HG03565 (cell line): ENCODE measurements around the gene SUMO3.
"Not testable (repeated sequence)": the region's sequence is repeated elsewhere in the genome, so short reads cannot be mapped to it uniquely, and the experiment has no call there.

ENCODE experiments used
- ATAC-seq: cut with Tn5 transposase; IDR thresholded peaks from one replicate; pipeline ENCODE4 v1.9.1; 2021; ENCODE audit warnings: mild to moderate bottlenecking, moderate library complexity; ENCODE audit not compliant: unreplicated experiment

SUMO3 gene

DNA sequence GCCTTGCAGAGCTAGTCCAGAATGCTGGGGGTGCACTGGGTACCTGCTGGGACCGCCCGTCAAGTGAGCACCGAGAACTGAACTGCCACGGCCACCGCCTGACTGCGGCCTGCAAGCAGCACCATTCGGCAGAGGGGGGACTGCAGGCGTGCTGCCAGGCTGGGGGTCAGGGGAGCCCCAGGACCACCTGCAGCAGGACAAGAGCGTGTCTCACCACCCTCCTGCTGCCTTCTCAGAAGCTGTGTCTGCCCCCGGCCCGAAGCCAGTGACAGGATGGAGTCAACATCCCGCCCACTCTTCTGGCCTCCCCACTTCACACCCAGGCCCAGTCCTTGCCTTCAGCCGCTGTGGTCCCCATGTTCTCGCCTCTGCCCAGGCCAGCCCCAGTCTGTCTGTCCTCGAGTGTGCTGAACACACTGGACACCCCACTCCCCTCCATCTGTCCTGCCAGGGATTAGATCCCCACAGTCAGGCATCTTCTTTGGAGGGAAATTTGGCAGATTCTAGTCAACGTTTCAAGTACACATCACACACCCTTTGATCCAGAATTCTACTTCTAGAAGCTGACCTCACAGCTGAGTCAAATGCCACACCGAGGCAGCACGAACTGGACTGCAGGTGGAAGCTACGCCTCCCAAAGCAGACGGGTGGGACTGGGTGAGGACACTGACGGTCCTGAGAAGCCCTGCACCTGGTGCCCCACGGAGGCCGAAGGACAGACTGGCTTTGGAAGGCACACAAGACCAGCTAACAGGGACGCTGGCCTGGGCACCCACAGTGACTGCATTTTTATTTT is 29.6 kb upstream of the SUMO3 start:
- no peak for ATAC-seq

DNA sequence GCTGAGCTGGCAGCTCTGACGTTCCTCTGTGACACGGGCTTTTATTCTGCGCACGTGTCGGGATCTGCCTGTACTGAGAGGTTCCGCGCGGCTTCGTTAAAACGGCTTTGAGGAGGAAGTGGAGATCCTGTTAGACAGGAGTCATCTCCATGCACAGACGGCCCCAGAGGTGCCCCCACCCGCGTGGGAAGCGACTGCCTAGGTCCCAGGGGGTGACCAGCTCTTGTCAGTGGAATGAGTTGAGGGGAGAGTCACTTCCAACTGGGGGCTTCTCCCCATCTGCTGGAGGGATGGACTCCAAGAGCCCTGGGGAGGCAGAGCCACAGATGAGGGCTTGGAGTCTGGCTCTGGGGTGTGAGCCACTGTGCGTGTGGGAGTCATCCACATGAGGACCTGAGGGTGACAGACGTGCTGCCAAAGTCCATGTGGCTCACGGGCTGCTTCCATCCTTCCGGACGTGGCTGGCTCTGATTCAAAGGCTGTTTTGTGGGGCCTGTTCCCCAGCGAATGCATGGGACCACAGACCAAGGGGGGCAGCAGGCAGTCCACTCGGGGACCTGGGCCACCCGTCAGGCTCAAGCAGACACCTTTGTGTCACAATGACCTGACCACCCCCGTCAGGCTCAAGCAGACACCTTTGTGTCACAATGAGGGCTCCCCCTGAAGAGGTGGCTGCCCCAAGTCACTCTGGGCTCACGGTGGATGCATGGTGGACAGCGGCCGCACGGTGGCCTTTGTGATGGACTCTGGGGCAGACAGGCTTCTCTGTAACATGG is 28.8 kb upstream of the SUMO3 start:
- ATAC-seq: no peak

DNA sequence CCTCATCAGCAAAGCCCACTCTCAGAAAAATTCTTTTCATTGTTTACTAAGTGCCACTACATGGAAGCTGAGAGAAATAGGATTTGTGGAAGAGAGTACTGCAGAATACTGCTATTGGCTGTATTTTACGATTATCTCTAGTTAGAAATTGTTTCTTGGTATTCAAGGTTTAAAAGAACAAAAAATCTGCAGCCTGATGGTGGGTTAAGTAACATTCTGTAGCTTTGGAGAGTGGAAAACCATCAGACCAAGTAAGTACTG is 28.3 kb upstream of the SUMO3 start:
- no peak for ATAC-seq

DNA sequence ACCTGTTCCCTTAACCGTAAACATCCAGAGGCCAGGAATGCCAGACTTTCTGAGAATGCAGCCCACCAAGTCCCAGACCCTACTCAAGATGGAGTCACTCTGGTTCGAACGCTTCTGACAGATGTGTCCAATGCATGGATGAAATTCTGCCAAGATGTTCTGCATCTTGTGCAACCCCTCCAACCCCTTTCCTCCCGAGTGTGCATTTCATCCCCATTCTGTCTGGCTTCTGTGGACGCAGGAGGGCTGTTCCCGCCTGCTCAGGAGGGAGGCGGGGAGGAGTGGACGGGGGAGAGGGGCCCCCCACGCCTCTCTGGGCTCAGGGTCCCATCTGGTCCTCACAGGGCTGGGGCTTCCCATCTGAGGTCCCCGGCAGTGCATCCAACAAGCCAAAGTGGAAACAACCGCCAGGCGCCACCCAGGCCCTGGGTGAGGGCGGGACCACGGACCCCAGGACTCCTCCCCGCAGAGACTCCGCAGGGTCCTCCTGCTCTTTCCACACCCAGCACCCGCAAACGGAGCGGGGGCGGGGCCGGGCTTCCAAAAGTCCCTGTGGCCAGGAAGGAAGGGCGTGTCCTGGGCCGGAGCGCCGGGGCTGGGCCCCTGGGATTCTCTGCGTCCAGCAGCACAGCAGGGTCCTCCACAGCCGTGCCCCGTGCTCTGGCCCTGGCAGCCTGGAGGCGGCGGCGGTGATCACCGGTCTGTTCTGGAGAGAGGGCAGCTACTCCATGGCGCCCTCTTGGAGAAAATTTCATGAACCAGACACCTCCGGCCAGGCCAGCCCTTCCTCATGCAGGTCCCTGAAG is 27.8 kb upstream of the SUMO3 start:
- ATAC-seq: no peak

DNA sequence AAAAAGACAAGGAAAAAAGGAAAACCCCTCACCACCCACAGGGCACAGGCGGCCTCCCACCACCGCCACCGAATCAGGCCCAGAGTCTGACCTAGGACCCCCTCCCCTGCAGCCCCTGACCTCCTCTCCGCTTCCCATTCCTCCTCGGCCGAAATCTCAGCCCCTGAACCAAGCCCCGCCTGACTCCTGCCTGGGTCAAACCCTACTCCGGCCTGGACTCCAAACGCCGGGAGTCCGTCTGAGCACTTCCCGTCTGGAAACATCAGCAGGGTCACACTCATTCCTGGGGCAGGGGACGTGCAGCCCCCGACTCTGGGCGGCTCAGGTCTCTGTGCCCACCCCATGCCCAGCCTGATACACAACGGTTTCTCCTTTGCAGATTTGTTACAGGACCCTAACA is 26.4 kb upstream of the SUMO3 start:
- no peak for ATAC-seq

DNA sequence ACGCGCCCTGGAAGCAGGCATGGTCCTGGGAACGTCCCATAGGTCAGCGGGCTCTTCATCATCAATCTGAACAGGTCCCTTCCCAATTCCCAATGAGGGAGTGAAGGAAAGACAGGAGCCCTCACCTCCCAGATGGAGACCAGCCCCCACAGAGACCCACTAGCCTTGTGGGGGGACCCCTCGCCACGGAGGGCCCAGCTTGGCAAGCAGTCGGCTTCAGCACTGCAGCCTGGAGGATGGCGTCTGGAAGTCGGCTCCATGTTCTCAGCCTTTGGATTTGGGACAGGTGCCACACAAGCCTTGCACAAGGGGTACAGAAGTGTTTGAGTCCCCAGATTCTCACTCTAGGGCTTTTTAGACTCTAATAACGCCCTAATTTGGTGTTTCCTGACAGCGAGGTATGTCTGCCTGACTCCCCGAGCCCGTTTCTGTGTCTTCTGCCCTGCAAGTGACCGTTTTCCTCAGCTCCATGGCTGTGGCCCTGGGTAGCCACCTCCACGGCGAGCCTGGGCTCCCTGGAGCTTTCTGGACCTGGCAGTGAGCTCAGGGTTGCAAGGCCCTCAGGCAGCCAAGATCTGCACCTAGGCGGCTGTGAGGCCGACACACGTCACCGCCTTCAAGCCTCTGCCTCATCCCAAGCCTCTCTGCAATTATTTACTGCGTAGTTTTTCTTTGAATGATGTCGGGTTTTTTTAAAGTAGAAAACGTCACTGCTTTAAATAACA is 25.0 kb upstream of the SUMO3 start:
- no peak for ATAC-seq

DNA sequence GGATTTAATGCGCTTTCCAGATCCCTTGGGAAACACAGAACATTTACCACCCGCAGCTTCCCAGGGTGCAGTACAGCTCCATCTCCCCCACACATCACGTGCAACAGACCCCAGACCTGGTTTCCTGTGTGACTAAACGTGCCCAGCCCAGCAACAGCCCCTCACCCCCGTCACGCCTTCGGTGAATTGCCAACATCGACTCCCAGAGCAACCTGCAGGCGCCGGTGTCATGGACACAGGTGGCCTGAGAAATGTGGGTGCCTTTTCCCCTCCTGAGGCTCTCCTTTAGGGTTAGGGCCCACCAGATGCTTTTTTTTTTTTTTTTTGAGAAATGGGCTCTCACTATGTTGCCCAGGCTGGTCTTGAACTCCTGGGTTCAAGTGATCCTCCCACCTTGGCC is 24.2 kb upstream of the SUMO3 start:
- ATAC-seq: no peak

DNA sequence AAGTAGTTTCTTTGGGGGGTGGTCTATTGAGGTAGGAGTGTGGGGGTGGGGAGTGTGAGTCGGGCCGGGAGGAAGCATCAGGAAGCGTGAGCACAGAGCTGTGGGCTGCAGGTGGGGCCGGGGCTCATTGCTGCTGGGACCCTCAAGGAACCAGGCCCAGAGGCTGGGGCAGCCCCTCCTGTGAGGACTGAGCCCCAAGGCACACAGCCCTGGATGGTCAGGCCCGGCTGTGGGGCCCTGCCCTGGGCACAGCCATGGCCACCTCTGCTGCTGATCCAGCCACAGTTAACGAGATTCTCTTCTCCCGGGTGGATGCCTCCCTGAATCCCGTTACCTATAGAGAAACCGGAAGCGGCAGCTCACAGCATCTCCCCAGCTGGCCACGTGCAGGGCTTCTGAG is 22.9 kb upstream of the SUMO3 start:
- no peak for ATAC-seq

DNA sequence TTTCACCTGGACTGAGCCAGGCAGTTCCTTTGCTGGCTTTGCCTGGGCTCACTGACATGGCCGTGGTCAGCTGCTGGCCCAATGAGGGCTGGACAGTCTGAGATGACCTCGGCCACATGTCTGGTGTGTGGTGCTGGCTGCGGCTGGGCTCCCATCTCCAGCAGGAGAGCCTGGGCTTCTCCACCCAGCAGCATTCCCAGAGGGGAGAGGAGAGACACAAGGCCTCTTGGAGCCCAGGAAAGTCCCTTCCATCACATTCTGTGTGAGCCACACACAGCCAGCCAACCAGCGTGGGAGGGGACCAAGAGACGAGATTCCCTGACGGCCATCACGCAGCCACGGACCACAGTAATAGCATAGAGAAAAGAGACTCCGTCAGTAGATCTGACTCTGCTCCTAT is 21.1 kb upstream of the SUMO3 start:
- no peak for ATAC-seq

DNA sequence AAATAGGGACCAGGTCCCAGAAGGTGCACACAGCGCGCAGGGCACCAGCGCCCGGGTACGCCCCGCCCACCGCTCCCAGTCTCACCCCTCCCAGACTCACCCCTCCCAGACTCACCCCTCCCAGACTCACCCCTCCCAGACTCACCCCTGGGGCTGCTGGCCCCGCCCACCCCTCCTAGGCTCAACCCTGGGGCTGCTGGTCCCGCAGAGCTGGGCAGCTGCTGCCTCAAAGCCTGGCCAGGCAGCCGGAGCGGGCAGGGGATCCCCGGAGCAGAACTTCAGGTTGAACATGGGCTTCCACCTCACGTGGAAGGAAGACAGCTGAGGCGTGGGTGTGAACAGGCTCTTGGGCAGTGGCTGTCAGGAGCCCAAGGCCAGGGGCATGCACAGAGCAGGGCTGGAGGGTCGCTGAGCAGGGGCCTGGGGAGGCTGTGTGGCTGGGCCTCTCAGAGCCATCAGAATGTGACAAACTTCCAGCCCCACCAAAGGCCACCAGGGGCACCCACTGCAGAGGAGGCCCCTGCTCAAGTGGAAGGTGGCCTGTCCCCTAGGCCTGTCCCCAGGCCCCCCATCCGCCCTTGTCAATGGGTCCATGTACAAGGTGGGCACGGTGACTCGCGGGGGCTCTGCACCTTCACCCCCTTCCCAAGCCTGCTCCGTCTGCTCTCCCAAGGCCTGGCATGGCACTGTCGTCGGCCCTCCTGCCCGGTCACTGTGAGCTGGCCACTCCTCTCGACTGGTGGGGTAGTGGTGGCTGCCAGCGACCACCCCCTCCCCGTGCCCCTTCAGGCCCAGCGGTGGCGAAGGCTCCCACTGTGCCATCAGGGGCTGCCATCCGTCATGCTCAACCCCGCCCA is 20.4 kb upstream of the SUMO3 start:
- no peak for ATAC-seq

DNA sequence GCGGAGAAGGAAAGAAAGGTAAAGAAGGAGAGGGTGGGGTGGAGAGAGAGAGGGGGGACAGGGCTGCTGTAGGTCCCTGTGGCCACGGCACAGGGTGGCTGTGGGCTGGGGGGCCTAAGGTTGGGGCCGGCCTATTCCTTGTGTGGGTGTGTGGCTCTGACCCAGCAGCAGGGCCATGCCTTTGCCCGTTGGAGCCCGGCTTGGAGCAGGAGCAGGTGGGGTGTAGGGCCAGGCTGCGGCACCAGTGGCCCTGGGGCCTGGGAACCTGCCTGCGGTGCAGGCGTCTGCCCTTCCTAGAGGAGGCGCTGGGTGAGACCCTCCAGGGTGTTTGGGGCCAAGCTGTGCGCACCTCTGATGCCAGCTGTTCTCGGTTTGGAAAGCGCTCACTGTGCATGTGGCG is 19.7 kb upstream of the SUMO3 start:
- ATAC-seq: no peak

DNA sequence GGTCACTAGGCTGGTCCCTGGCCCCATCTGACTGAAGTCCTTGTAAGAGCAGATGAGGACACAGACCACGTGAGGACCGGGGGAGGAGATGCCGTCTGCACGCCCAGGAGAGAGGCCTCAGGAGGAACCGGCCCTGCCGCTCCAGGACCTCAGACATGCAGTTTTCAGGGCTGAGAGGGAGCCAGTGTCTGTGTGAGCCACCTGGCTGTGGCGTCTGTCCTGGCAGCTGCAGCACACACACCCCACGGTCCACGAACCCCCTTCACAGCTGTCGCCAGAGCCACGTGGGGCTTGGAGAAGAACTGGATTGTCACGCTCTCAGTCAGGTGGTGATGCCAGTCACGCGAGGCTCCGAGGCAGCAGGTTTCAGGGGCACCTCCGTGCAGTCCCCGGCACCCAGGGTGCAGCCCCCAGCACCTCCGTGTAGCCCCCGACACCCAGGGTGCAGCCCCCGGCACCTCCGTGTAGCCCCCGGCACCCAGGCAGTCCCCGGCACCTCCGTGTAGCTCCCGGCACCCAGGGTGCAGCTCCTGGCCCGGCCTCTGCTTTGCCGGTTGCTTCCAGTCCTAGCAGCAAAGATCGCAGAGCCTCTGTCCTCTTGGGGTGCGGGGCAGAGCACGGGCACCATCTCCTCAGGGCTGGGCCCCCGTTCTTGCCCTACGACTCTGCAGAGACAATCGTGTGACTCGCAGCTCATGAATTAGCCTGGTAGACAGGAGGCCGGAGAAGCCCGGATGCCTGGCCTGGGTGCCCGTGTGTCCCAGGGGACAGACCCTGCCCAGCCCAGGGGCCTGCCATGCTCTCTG is 19.0 kb upstream of the SUMO3 start:
- no peak for ATAC-seq

DNA sequence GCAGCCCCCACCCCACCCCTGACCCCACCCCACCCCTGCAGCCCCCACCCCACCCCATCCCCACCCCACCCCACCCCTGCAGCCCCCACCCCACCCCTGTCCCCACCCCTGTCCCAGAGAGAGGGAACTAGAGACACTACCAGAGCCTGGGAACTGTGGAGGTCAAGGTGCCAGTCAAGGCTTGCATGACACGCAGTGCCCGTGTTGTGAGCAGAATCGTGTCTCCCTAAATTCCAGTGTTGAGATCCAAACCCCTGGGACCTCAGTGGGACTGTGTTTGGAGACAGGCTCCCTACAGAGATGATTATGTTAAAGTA is 18.4 kb upstream of the SUMO3 start:
- ATAC-seq: no peak

DNA sequence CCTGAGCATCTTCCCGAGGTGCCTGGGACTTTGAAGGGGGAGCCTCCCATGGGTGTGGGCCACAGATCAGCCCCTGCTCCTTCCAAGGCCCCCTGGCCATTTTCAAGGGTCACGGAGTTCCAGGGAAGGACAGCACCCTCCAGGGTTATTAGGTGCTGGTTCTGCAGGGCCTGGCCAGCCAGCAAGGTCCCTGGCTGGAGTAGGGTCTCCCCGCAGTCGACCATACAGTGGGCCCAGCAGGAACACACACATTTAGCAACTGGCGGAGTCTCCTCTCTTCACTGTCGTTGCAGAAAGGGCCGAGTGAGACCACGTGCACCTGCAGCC is 17.7 kb upstream of the SUMO3 start:
- ATAC-seq: no peak

DNA sequence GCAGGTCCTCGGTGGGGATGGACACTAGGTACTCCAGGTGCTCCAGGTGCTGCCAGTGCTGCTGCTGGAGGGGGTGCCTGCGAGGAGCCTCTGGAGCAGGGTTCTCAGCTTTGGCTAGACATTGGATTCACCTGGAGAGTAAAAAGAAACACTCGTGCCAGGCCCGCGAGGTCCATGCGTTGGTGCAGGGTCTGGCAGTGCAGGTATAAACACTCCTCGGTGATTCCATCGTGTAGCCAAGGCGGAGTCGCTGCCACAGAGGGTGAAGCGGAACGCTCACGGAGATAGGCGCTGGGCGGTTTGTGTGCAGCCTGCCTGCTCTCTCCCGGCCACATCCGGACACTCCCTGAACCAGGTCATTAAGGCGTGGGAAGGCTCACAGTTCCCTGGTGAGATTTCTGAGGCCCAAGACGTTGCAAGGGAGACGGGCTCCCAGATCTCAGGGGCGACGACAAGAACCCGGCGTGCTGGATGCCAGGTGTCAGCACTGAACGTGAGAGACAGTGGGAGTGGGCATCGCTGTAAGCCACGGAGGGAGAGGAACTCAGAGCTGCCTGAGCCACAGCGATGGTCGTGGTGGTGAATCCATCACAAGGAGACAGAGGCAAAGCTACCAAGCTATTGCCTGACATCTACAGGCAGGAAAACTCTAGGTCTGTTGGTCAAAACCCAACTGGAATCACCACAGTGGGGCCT is 17.2 kb upstream of the SUMO3 start:
- no peak for ATAC-seq

DNA sequence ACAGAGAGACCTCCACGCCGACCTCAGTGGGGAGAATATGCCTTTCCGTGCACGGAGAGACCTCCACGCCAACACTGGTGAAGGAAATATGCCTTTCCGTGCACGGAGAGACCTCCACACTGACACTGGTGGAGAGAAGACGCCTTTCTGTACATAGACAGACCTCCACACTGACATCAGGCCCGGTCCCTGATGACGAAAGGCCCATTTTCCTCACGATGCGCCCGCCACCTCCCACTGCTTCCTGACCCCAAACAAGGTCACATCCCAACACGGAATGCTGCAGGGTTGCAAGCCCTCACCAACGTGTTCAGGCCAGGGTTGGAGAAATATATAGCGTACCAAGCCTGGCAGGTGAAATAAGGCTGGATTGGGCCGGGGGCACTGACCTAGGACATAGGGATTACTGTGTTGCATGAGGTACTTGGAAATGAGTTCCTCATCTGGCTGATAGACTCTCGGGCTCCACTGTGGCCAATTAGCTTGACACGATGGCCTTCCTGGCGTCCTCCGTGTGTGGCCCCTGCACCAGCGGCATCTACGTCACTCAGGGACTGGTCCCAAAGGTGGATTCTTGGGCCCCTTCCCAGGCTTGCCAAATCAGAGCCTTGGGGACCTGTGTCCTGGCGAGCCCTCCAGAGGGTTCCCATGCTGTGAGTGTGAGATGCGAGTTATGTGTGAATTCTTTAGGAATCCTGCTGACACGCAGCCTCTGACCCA is 16.5 kb upstream of the SUMO3 start:
- no peak for ATAC-seq

DNA sequence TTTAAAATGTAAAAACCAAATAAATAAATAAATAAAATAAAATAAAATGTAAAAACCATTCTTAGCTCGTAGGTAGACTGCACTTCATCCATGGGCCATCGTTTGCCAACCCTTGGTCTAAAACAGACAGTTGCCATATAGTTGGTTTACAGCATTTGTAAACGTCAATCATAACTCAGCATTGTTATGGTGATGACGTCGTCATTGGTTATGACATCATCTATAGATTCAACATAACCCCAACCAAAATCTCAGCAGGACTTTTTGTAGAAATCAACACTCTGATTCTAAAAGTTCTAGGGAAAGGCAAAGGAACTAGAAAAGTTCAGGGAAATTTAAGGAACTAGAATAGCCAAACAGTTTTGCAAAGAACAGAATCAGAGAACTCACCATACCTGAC is 15.8 kb upstream of the SUMO3 start:
- ATAC-seq: no peak

DNA sequence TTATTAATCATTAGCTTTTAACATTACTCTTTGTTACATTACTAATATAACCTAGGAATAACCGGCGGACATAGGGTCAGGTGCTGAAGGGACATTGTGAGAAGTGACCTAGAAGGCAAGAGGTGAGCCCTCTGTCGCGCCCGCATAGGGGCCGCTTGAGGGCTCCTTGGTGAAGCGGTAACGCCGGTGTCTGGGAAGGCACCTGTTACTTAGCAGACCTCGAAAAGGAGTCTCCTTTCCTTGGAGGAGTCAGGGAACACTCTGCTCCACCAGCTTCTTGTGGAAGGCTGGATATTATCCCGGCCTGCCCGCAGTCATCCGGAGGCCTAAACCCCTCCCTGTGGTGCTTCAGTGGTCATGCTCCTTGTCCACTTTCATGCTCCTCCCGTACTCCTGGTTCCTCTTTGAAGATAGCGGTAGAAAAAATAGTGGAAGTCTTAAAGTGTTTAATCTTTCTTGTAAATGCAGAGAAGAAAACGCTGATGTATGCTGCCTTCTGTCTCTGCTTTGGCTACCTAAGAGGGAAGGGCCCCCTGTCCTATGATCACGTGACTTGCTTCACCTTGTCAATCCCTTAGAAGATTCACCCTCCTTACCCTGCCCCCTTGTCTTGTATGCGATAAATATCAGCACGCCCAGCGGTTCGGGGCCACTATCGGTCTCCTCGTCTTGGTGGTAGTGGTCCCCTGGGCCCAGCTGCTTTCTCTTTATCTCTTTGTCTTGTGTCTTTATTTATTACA is 14.8 kb upstream of the SUMO3 start:
- ATAC-seq: not testable (repeated sequence)
